Measurements from ENCODE around the gene SBF2. TPM values are rescaled to one million over a fixed set of nuclear protein-coding genes. Genes with fewer than 3 reads are reported as not detected.
"Not testable (repeated sequence)": the region's sequence is repeated elsewhere in the genome, so short reads cannot be mapped to it uniquely, and the experiment has no call there.

SBF2 gene
- polyA plus RNA-seq, 1 donor (not counting 4 experiments of a cell fraction or from before 2014, with no cell fraction given) = 24.5 TPM

GRCh38 chr11:9992306-9992705, 301.7 kb downstream of the SBF2 start:
- H3K9ac ChIP-seq (ENCODE audit: control insufficient read depth, extremely low read depth, insufficient read depth, low read length) = no peak overlapping the region
- dilution Hi-C loops (cut with MboI; ENCODE audit: extremely low pct_ligation_motif_present, low sequenced_read_pairs) = no loop called here
- no peaks in the 10 kb centered on the region for H3K27me3 ChIP-seq (ENCODE audit: control insufficient read depth, extremely low read depth, insufficient read depth, low read length)
- H3K4me3 ChIP-seq (ENCODE audit: control insufficient read depth in 2 of 3, extremely low read depth in 1 of 3, insufficient read depth in 2 of 3, low read depth in 1 of 3, low read length in 3 of 3) = no peak overlapping the region
- no peak overlapping the region for H2AFZ ChIP-seq (ENCODE audit: control insufficient read depth, low read length)
- no peaks in the 10 kb centered on the region for H3K4me1 ChIP-seq (ENCODE audit: control insufficient read depth, extremely low read depth, insufficient read depth, low read length)
- H3K4me2 ChIP-seq (ENCODE audit: control insufficient read depth, extremely low read depth, insufficient read depth, low read depth, low read length) = no peak overlapping the region
- no peaks in the 10 kb centered on the region for H3K9me1 ChIP-seq (ENCODE audit: control insufficient read depth, extremely low read depth, insufficient read depth, low read length)
- H3K9me3 ChIP-seq (ENCODE audit: control insufficient read depth, low read depth, low read length) = no peaks in the 10 kb centered on the region
- TF ChIP-seq EZH2 (IDR thresholded peaks at IDR 0.05; ENCODE audit: low read length) (no peak), CTCF (optimal IDR thresholded peaks at IDR 0.05 in 1 of 3, IDR thresholded peaks at IDR 0.05 in 1 of 3, conservative IDR thresholded peaks at IDR 0.05 in 1 of 3; ENCODE audit: extremely low read depth in 1 of 3, insufficient read depth in 2 of 3, low read length in 3 of 3) (no peak)
- FAIRE-seq (no peak), DNase-seq (ENCODE audit: low read depth, low spot score) (no peak)
- no peaks in the 10 kb centered on the region for H3K36me3 ChIP-seq (ENCODE audit: control insufficient read depth in 2 of 2, extremely low read depth in 1 of 2, insufficient read depth in 2 of 2, low read length in 2 of 2)
- no peak overlapping the region for H3K27ac ChIP-seq (ENCODE audit: control insufficient read depth, insufficient read depth, low read length)
- no peaks in the 10 kb centered on the region for H4K20me1 ChIP-seq (ENCODE audit: control insufficient read depth, extremely low read depth, insufficient read depth, low read length)
- H3K79me2 ChIP-seq (ENCODE audit: control insufficient read depth, insufficient read depth, low read length) = no peaks in the 10 kb centered on the region

- Histone ChIP-seq H3K4me2 (ENCODE audit: control insufficient read depth, extremely low read depth, insufficient read depth, low read depth, low read length) (no peak overlapping the region), H3K4me1 (ENCODE audit: control insufficient read depth, extremely low read depth, insufficient read depth, low read length) (no peaks in the 10 kb centered on the region), H3K27me3 (ENCODE audit: control insufficient read depth, extremely low read depth, insufficient read depth, low read length) (no peaks in the 10 kb centered on the region), H3K9ac (ENCODE audit: control insufficient read depth, extremely low read depth, insufficient read depth, low read length) (no peak overlapping the region), H4K20me1 (ENCODE audit: control insufficient read depth, extremely low read depth, insufficient read depth, low read length) (no peaks in the 10 kb centered on the region), H3K27ac (ENCODE audit: control insufficient read depth, insufficient read depth, low read length) (no peak overlapping the region), H3K9me3 (ENCODE audit: control insufficient read depth, low read depth, low read length) (no peaks in the 10 kb centered on the region), H3K79me2 (ENCODE audit: control insufficient read depth, insufficient read depth, low read length) (no peaks in the 10 kb centered on the region), H3K9me1 (ENCODE audit: control insufficient read depth, extremely low read depth, insufficient read depth, low read length) (no peaks in the 10 kb centered on the region), H3K36me3 (ENCODE audit: control insufficient read depth in 2 of 2, extremely low read depth in 1 of 2, insufficient read depth in 2 of 2, low read length in 2 of 2) (no peaks in the 10 kb centered on the region), H2AFZ (ENCODE audit: control insufficient read depth, low read length) (no peak overlapping the region), H3K4me3 (ENCODE audit: control insufficient read depth in 2 of 3, extremely low read depth in 1 of 3, insufficient read depth in 2 of 3, low read depth in 1 of 3, low read length in 3 of 3) (no peak overlapping the region)
- no peak for TF ChIP-seq CTCF (optimal IDR thresholded peaks at IDR 0.05 in 1 of 3, IDR thresholded peaks at IDR 0.05 in 1 of 3, conservative IDR thresholded peaks at IDR 0.05 in 1 of 3; ENCODE audit: extremely low read depth in 1 of 3, insufficient read depth in 2 of 3, low read length in 3 of 3)
- no peak for DNase-seq (ENCODE audit: low read depth, low spot score)
- no peak for FAIRE-seq
- dilution Hi-C loops (cut with MboI; ENCODE audit: extremely low pct_ligation_motif_present, low sequenced_read_pairs) = no loop called here
Measured at GRCh38 chr11:9990221-9990973, 303.6 kb downstream of the SBF2 start.

GRCh38 chr11:9987303-9987702, 306.7 kb downstream of the SBF2 start:
- DNase-seq (ENCODE audit: low read depth, low spot score); H3K9me3 ChIP-seq (ENCODE audit: control insufficient read depth, low read depth, low read length); H3K27ac ChIP-seq (ENCODE audit: control insufficient read depth, insufficient read depth, low read length); H4K20me1 ChIP-seq (ENCODE audit: control insufficient read depth, extremely low read depth, insufficient read depth, low read length); H3K79me2 ChIP-seq (ENCODE audit: control insufficient read depth, insufficient read depth, low read length); H3K9me1 ChIP-seq (ENCODE audit: control insufficient read depth, extremely low read depth, insufficient read depth, low read length); H3K4me3 ChIP-seq (ENCODE audit: control insufficient read depth in 2 of 3, extremely low read depth in 1 of 3, insufficient read depth in 2 of 3, low read depth in 1 of 3, low read length in 3 of 3); H3K27me3 ChIP-seq (ENCODE audit: control insufficient read depth, extremely low read depth, insufficient read depth, low read length); H3K36me3 ChIP-seq (ENCODE audit: control insufficient read depth in 2 of 2, extremely low read depth in 1 of 2, insufficient read depth in 2 of 2, low read length in 2 of 2); FAIRE-seq; H3K9ac ChIP-seq (ENCODE audit: control insufficient read depth, extremely low read depth, insufficient read depth, low read length); H3K4me2 ChIP-seq (ENCODE audit: control insufficient read depth, extremely low read depth, insufficient read depth, low read depth, low read length); H2AFZ ChIP-seq (ENCODE audit: control insufficient read depth, low read length); dilution Hi-C loops (cut with MboI; ENCODE audit: extremely low pct_ligation_motif_present, low sequenced_read_pairs): not testable (repeated sequence)
- H3K4me1 ChIP-seq (ENCODE audit: control insufficient read depth, extremely low read depth, insufficient read depth, low read length) = peaks cover 13% of the 10 kb centered on the region

Data from keratinocyte (primary cell).